Anterior cingulate cortex (tissue), 58 donors: ENCODE results near the gene ZNF682.
A peak's percentile ranks its signal among the peaks of the same experiment; 100 is the strongest.
"Not testable (repeated sequence)": the region's sequence is repeated elsewhere in the genome, so short reads cannot be mapped to it uniquely, and the experiment has no call there.

Source experiments
- DNase-seq, 58 donors: peaks; one replicate each; lab custom pipeline; 2025; lab: John Stamatoyannopoulos, UW

The ZNF682 gene

GRCh38 chr19:20039203-20039723, at the start of gene ZNF682:
Gene ZNF682 (minus strand): TSS chr19:20039505. CDS start chr19:20039345, 160 bp downstream.
- DNase-seq, result peak; percentile 48 to 96 (median 91)

- not testable (repeated sequence) for DNase-seq
Observed at GRCh38 chr19:20082876-20083275, 43.6 kb upstream of the ZNF682 start.

- DNase-seq, result not testable (repeated sequence)
Observed at GRCh38 chr19:20082232-20082833, 43.0 kb upstream of the ZNF682 start.

- no peak for DNase-seq
Observed at GRCh38 chr19:20080656-20081055, 41.4 kb upstream of the ZNF682 start.

GRCh38 chr19:20079476-20079875, 40.2 kb upstream of the ZNF682 start:
- no peak for DNase-seq

GRCh38 chr19:20078581-20079031, 39.3 kb upstream of the ZNF682 start:
- DNase-seq, result peak in 13 of 58 donors; percentile 1 to 15 (median 3)

- DNase-seq, result peak; percentile 12 to 94 (median 84)
Observed at GRCh38 chr19:20077791-20078463, 38.6 kb upstream of the ZNF682 start, which contains the start of gene ZNF90. Gene ZNF90 (plus strand): TSS chr19:20078000. CDS start chr19:20078133, 133 bp downstream.

- DNase-seq, result no peak
Observed at GRCh38 chr19:20072936-20073335, 33.6 kb upstream of the ZNF682 start.

GRCh38 chr19:20070691-20071090, 31.4 kb upstream of the ZNF682 start:
- DNase-seq, result no peak

- DNase-seq, result not testable (repeated sequence)
Observed at GRCh38 chr19:20068559-20068958, 29.3 kb upstream of the ZNF682 start.

GRCh38 chr19:20067943-20068342, 28.6 kb upstream of the ZNF682 start:
- no peak for DNase-seq

GRCh38 chr19:20066861-20067260, 27.6 kb upstream of the ZNF682 start:
- DNase-seq, result no peak

- no peak for DNase-seq
Observed at GRCh38 chr19:20060282-20060681, 21.0 kb upstream of the ZNF682 start.

- not testable (repeated sequence) for DNase-seq
Observed at GRCh38 chr19:20058738-20059137, 19.4 kb upstream of the ZNF682 start.

- DNase-seq, result peak; percentile 61 to 100 (median 97)
Observed at GRCh38 chr19:20051841-20052768, 12.8 kb upstream of the ZNF682 start.

- not testable (repeated sequence) for DNase-seq
Observed at GRCh38 chr19:20045742-20046141, 6.4 kb upstream of the ZNF682 start.

- DNase-seq, result peak in 8 of 58 donors; percentile 1 to 24 (median 2)
Observed at GRCh38 chr19:20044663-20045062, 5.4 kb upstream of the ZNF682 start.

- no peak for DNase-seq
Observed at GRCh38 chr19:20038358-20039202, 725 bp downstream of the ZNF682 start.

- no peak for DNase-seq
Observed at GRCh38 chr19:20035935-20036334, 3.4 kb downstream of the ZNF682 start.
